Lung (tissue), 12 donors: ENCODE results near the gene KCNC3. TPM values are rescaled to one million over a fixed set of nuclear protein-coding genes. Genes with fewer than 3 reads are reported as not detected.

Experiments
- ATAC-seq: fragments of 200-7000 bp; cut with Tn5 transposase; one replicate; pipeline ENCODE4 v1.9.1; 2020; ENCODE audit warnings: moderate number of reproducible peaks; ENCODE audit not compliant: insufficient read depth, low FRiP score
- DNase-seq, 3 donors: peaks; one replicate each; pipeline ENCODE4 v3.0.0-alpha.2; 2013 to 2017
- H3K27ac ChIP-seq, 2 donors: one replicate each; pipeline ENCODE4 v1.5.1; 2013; ENCODE audit warnings: mild to moderate bottlenecking in 2 of 2, moderate library complexity in 2 of 2, control low read depth in 1 of 2, inconsistent platforms in 1 of 2, low read depth in 1 of 2, low read length in 1 of 2
- H3K27me3 ChIP-seq, 3 donors: one replicate each; pipeline ENCODE4 v1.5.1; 2013; ENCODE audit warnings: low read length in 2 of 3; ENCODE audit not compliant: control insufficient read depth in 3 of 3, insufficient read depth in 3 of 3
- H3K36me3 ChIP-seq, 4 donors: one replicate each; pipeline ENCODE4 v1.5.1; 2013; ENCODE audit warnings: low read length in 4 of 4, mild to moderate bottlenecking in 1 of 4, moderate library complexity in 1 of 4; ENCODE audit not compliant: control insufficient read depth in 4 of 4, insufficient read depth in 4 of 4
- H3K4me1 ChIP-seq, 5 donors: one replicate each; pipeline ENCODE4 v1.5.1; 2013; ENCODE audit warnings: low read length in 5 of 5, mild to moderate bottlenecking in 2 of 5, moderate library complexity in 1 of 5; ENCODE audit not compliant: control insufficient read depth in 5 of 5, insufficient read depth in 5 of 5
- H3K4me3 ChIP-seq: one replicate; pipeline ENCODE4 v1.5.1; 2013; ENCODE audit warnings: mild to moderate bottlenecking, control low read depth, moderate library complexity
- H3K9ac ChIP-seq, 2 donors: one replicate each; pipeline ENCODE4 v1.5.1; 2013; ENCODE audit warnings: low read length in 2 of 2, control low read depth in 1 of 2; ENCODE audit not compliant: insufficient read depth in 1 of 2
- H3K9me3 ChIP-seq, 4 donors: one replicate each; pipeline ENCODE4 v1.5.1; 2013; ENCODE audit warnings: low read length in 3 of 4, mild to moderate bottlenecking in 1 of 4, moderate library complexity in 1 of 4; ENCODE audit not compliant: control insufficient read depth in 4 of 4, insufficient read depth in 3 of 4
- CTCF ChIP-seq: IDR thresholded peaks from 2 replicates; pipeline ENCODE4 v1.5.1; 2012; ENCODE audit warnings: mild to moderate bottlenecking; ENCODE audit errors: control extremely low read depth, extremely low read depth
- WGBS, 2 donors: extraction: QIAGEN DNeasy Blood & Tissue Kit; methylation state at CpG; one replicate each; pipeline ENCODE4 v1.1.7; 2013; 5-methylcytosine and 5-hydroxymethylcytosine counted together
- polyA plus RNA-seq, 2 donors: library from polyadenylated mRNA; stranded (reverse); fragments of 200-250 nt; gene quantifications; one replicate each; pipeline ENCODE4 v1.2.1, GENCODE V29; 2013
- total RNA-seq, 2 donors: library from RNA; depleted of rRNA in 1 of 2; stranded (reverse); fragments of >200 nt in 1 of 2; gene quantifications; one replicate each; pipeline ENCODE4 v1.2.1, GENCODE V29; 2014 to 2021
- donor health status: control.
- donor health status: control.
- donor health status: Bipolar disorder and iron deficiency.
- donor health status: healthy.
- donor health status: DM: yes; HTN: yes; CAD: no.

Gene KCNC3
- total and polyA plus RNA-seq, 4 donors, result 2.6 to 13.2 (median 5.2) TPM

- Histone ChIP-seq H3K9me3 (peaks cover 0 to 16% (median 2%) of the 10 kb centered on the region in 4 donors), H3K9ac (no peak overlapping the region), H3K27me3 (no peaks in the 10 kb centered on the region), H3K4me1 (no peaks in the 10 kb centered on the region), H3K27ac (no peak overlapping the region), H3K36me3 (peaks cover 0 to 33% (median 21%) of the 10 kb centered on the region in 4 donors), H3K4me3 (no peak overlapping the region)
- DNase-seq, result no peak
- ATAC-seq, result no peak
- TF ChIP-seq CTCF, result no peak
- 67 to 76% methylated on average over 11 of the region's 11 CpGs for WGBS, 2 donors
Observed at GRCh38 chr19:50292216-50292827, 36.9 kb downstream of the KCNC3 start.

DNA sequence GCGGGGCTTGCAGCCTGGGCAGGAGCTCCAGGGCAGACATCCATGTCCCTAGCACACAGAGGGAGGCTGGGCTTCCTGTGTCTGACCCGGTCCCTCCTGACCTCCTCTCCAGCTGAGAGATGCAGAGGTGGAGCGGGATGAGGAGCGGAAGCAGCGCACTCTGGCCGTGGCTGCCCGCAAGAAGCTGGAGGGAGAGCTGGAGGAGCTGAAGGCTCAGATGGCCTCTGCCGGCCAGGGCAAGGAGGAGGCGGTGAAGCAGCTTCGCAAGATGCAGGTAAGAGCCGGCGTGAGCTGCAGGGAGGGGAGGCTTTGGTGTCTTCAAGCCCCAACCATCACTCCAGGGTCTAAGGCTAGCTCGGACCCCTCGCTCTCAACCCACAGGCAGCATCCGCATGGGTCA, 38.4 kb downstream of the KCNC3 start:
- no peaks in the 10 kb centered on the region for H3K4me1 ChIP-seq
- TF ChIP-seq CTCF, result no peak
- H3K36me3 ChIP-seq, result peaks cover 0 to 47% (median 26%) of the 10 kb centered on the region in 4 donors
- H3K9me3 ChIP-seq, result peaks cover 0 to 20% (median 3%) of the 10 kb centered on the region in 4 donors
- H3K27ac ChIP-seq, result no peak overlapping the region
- no peak overlapping the region for H3K4me3 ChIP-seq
- WGBS, 2 donors, result 66 to 73% methylated on average over 15 of the region's 15 CpGs
- no peaks in the 10 kb centered on the region for H3K27me3 ChIP-seq
- no peak for DNase-seq
- no peak for ATAC-seq
- no peak overlapping the region for H3K9ac ChIP-seq

DNA sequence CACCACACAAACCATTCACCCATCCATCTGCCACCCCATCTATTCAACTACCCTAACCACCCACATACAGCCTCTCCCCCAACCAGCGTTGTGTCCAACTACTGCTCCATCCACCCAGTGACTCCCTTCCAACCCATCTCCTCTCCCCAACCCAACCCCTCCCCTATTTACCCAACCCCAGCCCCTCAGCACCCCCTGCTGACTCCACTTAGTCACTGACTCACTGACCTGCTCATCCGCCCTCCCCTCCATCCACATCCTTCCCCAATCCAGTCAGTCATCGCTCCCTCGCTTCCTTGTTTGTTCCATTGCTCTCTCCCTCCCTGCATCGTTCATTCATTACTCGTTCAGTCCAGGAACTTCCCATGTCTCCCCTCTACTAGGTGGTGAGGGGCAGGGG, 39.2 kb downstream of the KCNC3 start:
- ATAC-seq (no peak), DNase-seq (no peak)
- Histone ChIP-seq H3K27me3 (no peaks in the 10 kb centered on the region), H3K36me3 (peaks cover 0 to 53% (median 29%) of the 10 kb centered on the region in 4 donors), H3K4me3 (no peak overlapping the region), H3K4me1 (no peaks in the 10 kb centered on the region), H3K9me3 (peaks cover 0 to 20% (median 7%) of the 10 kb centered on the region in 4 donors), H3K9ac (no peak overlapping the region), H3K27ac (no peak overlapping the region)
- TF ChIP-seq CTCF, result no peak
- 55 to 74% methylated on average over 6 of the region's 6 CpGs for WGBS, 2 donors

- no peak overlapping the region for H3K27ac ChIP-seq
- TF ChIP-seq CTCF, result no peak
- H3K36me3 ChIP-seq, result peaks cover 0 to 52% (median 28%) of the 10 kb centered on the region in 4 donors
- peaks cover 0 to 20% (median 7%) of the 10 kb centered on the region in 4 donors for H3K9me3 ChIP-seq
- WGBS, 2 donors, result 86 to 88% methylated on average over 5 of the region's 5 CpGs
- no peaks in the 10 kb centered on the region for H3K4me1 ChIP-seq
- ATAC-seq (no peak), DNase-seq (no peak)
- H3K27me3 ChIP-seq, result no peaks in the 10 kb centered on the region
- H3K4me3 ChIP-seq, result no peak overlapping the region
- H3K9ac ChIP-seq, result no peak overlapping the region
Observed at GRCh38 chr19:50288954-50289353, 40.2 kb downstream of the KCNC3 start.
